ENCODE data around the gene PGM5.
A peak's percentile ranks its signal among the peaks of the same experiment; 100 is the strongest.
"Not testable (repeated sequence)": the region's sequence is repeated elsewhere in the genome, so short reads cannot be mapped to it uniquely, and the experiment has no call there.

The PGM5 gene

DNA sequence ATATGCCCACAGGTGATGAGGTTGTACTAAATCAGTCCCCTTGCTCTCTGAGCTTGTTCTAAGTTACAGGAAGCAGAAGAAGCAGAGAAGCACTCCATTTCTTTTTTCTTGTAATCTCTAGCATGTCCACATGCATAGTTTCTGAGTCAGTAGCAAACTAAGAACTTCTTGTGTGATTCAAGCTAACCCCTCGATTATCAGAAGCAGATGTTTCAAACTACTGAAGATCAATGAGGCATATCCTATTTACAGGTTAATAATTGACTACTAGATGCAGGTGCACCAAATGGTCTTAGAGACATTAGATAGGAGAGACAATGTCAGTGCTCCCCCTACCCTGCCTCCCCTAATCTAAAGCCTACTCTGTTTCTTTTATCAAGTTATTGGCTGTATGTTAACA, 21.3 kb downstream of the PGM5 start:
- not testable (repeated sequence) for DNase-seq (ENCODE audit: low spot score)

DNA sequence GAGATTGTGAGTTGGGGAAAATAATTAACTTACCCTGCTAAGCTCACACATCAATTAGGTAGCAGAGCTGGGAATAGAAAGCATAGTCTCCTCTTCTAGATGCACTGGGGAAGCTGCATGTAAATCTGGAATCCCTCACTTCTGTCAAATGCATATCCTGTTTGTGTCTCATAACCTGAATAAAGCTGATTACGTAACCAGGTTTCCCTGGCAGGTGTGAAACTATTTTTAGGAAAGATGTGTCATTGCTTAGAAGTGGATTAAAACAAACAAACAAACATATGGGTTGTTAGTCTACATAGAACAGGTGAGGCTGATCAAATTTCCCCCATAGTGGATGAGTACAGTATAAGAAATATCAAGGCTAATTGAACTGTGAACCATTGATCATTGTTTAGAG, 27.5 kb downstream of the PGM5 start:
- not testable (repeated sequence) for DNase-seq (ENCODE audit: low spot score)

DNA sequence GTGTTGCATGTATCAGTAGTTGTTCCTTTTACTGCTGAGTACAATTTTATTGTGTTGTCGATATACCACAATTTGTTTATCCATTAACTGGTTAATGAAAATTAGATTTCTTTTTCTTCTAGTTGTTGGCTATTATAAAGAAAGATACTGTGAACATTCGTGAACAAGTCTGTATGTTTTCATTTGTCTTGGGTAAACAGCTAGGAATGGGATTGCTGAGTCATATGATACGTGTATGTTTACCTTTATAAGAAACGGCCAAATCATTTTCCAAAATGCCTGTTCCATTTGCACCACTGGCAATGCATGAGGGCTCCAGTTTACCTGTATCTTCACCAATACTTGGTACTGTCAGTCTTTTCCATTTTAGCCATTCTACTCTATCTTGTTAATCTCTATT, 33.1 kb downstream of the PGM5 start:
- DNase-seq (ENCODE audit: low spot score), result not testable (repeated sequence)

DNA sequence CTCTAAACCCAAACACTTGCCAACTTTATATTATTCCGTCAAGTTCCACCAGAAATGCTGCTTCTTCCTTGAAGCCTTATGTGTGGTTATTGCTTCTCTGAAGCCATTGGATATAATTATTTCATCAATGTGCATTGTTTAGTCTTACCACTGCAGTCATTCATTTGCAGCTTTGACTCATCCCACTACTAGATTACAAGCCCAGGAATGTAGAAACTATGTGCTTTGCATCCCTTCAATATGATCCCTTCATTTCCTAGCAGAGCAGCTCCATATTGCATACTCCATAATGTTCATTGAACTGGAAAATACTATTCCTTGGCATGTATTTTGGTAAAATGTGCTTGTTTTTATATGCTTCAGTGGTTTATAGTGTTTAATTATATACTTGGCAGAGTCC, 34.3 kb downstream of the PGM5 start:
- not testable (repeated sequence) for DNase-seq (ENCODE audit: low spot score)

DNA sequence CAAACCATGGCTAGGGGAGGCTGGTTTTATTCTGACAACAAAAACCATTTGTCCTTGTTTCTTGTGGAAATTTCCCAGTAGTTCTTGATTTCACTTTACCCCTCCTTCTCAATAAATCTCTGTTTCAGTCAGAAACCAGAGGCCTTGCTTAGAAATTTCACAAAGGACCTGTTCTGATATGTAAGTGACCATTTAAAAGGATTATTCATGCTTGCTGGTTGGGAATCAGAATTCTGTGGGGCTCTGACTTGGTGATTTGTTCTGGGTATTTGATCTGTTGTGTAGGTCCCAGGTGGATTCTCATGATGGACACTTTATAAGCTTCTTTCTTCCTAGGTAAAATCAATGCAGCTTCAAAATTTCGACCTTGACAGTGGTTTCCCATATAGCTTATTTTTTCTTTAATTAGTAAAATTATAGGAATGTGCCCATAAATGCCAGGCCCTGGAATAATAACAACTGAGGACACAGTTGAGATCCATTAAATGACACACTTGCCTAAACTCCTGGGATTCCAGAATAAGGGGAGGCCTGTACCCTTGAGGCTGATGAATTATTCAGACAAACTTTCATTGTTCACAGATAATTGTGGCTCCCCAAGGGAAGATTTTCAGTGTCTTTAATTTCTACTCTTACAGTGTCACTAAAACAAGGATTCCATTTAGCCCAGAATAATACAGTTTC, 40.1 kb downstream of the PGM5 start:
- DNase-seq (ENCODE audit: low spot score), result not testable (repeated sequence)

- peak; percentile 54 for DNase-seq (ENCODE audit: low spot score)
Measured at GRCh38 chr9:68397095-68397423, 40.6 kb downstream of the PGM5 start.

- DNase-seq (ENCODE audit: low spot score), result not testable (repeated sequence)
Measured at GRCh38 chr9:68397796-68398195, 41.4 kb downstream of the PGM5 start.

- DNase-seq (ENCODE audit: low spot score), result not testable (repeated sequence)
Measured at GRCh38 chr9:68398324-68398723, 41.9 kb downstream of the PGM5 start.

GRCh38 chr9:68404421-68405185, 48.2 kb downstream of the PGM5 start:
- not testable (repeated sequence) for DNase-seq (ENCODE audit: low spot score)

GRCh38 chr9:68411865-68412264, 55.5 kb downstream of the PGM5 start:
- not testable (repeated sequence) for DNase-seq (ENCODE audit: low spot score)

DNA sequence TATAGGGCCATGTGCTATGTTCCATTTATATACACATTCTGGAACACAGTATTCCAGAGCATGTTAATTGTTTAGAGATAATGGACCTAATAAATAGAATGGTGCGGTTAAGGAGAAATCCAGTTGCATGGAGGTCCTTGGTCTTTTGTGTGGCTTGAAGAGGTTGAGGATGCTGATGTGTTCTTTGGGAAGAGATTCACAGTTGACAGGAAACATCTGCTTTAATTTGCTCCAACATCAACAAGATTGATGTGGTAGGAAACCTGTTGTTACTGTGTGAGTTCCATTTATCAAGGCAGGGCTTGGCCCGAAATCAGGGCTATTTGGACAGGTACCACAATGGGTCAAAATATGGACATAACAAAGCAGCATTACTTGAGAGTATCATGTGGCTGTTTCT, 56.3 kb downstream of the PGM5 start:
- not testable (repeated sequence) for DNase-seq (ENCODE audit: low spot score)

DNA sequence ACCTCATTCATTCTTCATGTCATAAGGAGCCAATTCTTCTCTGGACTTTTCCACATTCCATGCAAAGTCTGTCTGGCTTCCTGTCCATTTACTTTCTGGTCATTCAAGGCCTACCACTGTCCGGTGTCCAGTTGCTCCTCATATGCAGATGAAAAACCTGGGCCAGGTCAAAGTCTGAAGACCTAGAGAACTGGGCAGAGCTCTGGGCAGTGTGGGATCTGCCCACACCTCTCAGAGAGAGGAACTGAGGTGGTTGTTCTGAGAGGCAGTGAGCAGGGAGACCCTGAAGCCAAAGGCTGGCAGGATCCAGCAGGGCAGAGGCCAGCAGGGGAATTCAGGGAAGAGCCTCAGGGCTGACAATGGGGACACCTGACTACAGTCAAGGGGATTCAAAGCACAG, 58.7 kb downstream of the PGM5 start:
- DNase-seq (ENCODE audit: low spot score), result not testable (repeated sequence)

GRCh38 chr9:68416936-68417564, 60.6 kb downstream of the PGM5 start:
- DNase-seq (ENCODE audit: low spot score), result no peak

DNA sequence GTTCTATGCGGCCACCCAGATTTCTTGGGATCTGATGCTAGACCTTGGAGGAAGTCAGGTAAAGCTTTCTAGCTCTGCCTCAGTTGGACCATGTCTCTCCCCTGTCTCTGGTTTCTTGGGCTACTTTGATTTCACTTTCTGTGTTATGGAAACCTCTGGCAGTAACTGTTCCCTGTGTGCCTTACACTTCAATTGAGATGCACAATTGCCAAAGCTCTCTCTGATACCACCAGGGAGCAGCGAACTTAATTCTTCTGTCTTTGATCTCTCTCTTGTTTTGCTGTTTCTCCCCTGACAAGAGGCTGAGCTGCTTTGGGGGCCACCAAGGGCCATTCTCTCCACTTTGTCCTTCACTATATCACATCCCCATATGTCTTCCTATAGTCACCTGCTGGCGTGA, 61.4 kb downstream of the PGM5 start:
- no peak for DNase-seq (ENCODE audit: low spot score)

DNA sequence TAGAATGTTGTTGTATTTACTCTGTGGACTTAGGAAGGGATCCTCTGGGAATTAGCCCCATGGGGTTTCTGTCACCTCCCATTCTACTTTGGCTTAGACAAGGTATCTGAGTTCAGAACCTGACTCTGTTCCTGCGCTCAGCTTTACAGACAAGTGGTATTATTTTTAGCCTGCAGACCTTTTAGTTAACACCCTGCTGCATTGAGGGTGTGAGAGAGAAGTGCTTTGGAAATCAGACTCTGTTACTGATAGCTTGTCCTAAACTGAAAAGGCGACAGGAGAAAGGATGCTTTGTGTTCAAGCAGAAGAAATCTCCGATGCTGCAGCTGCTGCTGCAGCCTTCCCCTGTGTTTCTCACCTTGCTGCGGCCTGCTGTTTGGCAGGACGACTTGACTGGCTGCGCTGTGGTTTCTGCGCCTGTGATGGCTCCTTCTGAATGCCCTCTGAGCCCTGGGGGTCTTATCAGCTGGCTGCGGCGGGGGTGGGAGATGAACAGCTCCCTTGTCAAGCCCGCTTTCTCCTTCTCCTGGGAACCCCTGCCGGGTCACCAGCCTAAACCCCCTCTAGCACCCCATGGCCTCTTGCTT, 61.9 kb downstream of the PGM5 start:
- DNase-seq (ENCODE audit: low spot score), result no peak

DNA sequence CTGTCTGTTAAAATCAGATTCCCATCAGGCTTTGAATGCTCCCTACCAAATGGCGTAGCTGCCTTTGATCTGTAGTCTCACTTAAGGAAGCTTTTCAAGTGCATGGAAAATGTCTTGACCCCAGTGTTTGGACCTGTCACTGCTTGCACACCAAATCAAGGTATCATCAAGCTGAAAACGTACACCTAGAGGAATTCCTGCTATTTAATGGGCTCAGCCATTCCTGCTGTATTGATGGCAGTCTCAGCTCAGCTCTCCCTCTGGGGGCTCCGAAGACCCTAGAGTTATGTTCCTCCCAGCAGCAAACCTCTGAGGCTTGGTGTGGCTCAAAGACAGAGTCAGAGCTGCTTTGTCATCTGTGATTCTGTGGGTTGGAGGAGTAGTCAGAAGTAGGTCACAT, 63.5 kb downstream of the PGM5 start:
- no peak for DNase-seq (ENCODE audit: low spot score)

GRCh38 chr9:68426755-68427154, 70.3 kb downstream of the PGM5 start:
- no peak for DNase-seq (ENCODE audit: low spot score)

- DNase-seq (ENCODE audit: low spot score), result no peak
Measured at GRCh38 chr9:68427216-68427977, 71.0 kb downstream of the PGM5 start.

- no peak for DNase-seq (ENCODE audit: low spot score)
Measured at GRCh38 chr9:68428481-68428880, 72.1 kb downstream of the PGM5 start.

- DNase-seq (ENCODE audit: low spot score), result no peak
Measured at GRCh38 chr9:68429631-68430030, 73.2 kb downstream of the PGM5 start.

DNA sequence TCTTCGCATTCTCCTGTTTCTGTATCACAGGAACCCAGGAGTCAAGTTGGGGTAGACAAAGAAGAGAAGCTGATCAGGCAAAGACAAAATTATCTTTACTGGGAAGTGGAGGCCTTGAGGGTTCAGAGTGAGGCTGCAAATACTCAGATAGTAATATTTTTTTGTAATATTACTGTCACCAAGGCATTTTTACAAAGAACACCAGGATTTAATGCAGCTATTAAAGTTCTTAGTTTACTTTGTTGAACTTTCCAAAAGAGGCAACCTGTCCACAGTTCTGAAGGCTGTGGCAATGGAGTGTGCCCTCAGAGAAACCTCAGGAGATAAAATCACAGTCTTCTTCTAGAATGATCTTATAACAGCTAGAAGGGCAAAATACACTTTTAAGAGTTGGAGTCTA, 74.9 kb downstream of the PGM5 start:
- DNase-seq (ENCODE audit: low spot score), result no peak

- no peak for DNase-seq (ENCODE audit: low spot score)
Measured at GRCh38 chr9:68433531-68434110, 77.2 kb downstream of the PGM5 start.

All from AG20443 (cell line).